ENCODE results near the gene TAF12.
"Not testable (repeated sequence)": the region's sequence is repeated elsewhere in the genome, so short reads cannot be mapped to it uniquely, and the experiment has no call there.

The TAF12 gene

DNA sequence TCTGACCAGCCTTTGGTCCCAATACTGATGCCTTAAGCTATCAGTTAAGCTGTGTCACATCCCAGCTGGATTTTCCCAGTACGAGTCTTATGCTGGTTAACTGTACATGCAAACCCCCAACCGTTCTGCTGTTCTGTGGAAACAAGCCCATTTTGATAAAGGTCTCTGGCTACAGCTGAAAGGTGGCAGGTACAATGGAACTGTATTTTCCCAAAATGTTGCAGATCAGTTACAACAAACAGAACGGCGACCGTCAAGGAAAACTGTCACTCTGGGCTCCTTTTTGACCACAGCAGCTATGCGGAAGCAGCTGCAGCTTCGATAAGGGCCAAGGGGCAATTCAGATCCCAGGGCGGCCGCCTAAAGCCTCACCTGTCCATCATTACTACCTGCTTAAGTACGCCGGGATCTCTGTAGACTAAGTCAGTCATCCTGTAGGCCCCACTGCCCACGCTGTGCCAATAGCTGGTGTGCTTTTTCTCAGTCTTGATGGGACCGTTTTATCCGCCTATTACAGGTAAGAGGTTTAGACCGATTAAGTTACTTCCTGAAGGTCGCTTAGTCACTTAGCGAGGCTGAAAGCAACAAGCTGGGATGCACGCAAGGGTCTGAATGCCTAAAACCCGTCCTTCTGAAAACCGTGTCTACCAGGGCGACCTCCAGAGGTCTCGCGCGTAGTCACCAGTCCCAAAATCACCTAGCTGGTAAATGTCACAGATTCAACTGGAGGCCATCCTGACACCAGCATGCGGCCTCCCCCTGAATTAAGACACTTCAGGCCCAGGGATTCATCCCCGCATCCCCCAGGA lies 61.9 kb downstream of the TAF12 start:
- peak; percentile 58 for DNase-seq

DNA sequence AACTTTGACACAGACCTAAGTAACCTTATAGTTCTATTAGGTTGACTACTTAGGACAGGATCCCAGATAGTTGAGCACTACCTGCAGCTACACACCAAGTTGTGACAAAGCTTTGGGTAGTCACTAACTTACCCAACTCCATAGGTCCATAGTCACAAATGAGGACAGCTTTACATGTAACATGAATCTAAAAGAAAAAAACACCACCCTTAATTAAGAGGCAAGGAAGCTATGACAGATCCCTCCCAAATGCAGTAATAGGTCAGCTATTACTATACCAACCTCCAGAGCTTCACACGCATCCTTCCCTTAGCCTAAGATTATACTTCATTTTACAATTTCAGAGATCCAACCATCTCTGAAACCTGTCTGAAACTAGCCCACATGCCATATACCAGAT lies 63.5 kb downstream of the TAF12 start:
- no peak for DNase-seq

GRCh38 chr1:28578696-28579218 lies 64.1 kb downstream of the TAF12 start:
- DNase-seq: no peak

- no peak for DNase-seq
Observed at GRCh38 chr1:28577738-28578536, 64.9 kb downstream of the TAF12 start.

DNA sequence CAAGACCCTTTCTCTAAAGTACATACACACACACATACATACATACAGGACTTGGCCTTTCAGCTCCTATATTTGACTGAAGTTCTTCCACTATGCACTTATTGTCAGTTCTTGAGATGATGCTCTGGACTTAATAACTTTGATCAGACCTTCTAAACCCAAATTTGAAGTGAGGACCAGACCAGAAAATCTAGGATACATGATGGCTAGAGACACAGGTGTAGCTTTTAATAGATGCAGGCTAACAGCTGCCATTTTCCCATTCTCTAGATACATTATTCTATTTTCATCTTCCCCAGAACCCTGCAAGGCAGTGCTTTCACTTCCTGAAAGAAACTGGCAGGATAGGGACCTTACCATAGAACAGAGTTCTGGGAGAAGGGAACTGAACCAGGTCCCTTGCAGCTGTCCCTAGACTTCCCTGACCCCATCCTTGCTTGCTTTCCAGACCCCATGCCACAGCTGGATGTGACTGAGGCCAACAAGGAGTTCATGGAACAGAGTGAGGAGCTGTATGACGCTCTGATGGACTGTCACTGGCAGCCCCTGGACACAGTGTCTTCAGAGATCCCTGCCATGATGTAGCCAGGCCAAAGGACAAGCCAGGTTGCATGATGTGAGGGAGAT lies 65.7 kb downstream of the TAF12 start:
- DNase-seq: no peak

GRCh38 chr1:28573564-28573963 lies 69.3 kb downstream of the TAF12 start:
- DNase-seq: no peak

- not testable (repeated sequence) for DNase-seq
Observed at GRCh38 chr1:28572891-28573290, 70.0 kb downstream of the TAF12 start.

- DNase-seq: no peak
Observed at GRCh38 chr1:28571911-28572310, 71.0 kb downstream of the TAF12 start.

- no peak for DNase-seq
Observed at GRCh38 chr1:28566931-28567330, 75.9 kb downstream of the TAF12 start.

DNA sequence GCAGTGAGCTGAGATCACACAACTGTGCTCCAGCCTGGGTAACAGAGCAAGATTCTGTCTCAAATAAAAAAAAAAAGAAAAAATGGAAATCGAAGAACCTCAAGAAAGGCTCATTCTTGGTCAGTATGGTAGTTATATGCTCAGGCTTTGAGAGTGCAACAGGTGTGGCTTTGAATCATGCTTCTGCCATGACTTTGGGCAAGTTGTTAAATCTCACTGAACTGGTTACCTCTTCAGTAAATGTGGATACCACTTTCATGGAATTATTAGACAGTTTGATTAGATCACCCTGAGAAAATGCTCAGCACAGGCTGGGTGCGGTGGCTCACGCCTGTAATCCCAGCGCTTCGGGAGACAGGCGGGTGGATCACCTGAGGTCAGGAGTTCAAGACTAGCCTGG lies 77.1 kb downstream of the TAF12 start:
- no peak for DNase-seq

- no peak for DNase-seq
Observed at GRCh38 chr1:28565040-28565439, 77.8 kb downstream of the TAF12 start.

- DNase-seq: no peak
Observed at GRCh38 chr1:28564310-28564709, 78.6 kb downstream of the TAF12 start.

DNA sequence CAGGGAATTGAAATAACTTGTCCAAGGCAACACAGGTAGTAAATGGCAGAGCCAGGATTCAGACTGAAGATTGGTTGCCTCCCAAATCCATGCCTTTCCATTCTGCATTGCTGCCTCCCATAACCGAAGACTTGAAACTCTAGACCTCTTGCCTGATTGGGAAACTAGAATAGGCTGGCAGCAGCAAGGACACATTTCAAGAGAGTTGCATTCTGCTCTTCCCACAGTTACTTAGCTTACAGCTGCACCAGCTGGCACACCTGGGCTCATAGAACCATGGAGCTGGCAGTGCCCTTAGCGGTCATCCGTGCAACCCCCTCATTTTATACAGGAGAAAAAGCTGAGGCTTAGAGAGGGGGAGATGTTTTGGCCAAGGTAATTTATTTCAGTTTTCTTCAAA lies 82.0 kb downstream of the TAF12 start:
- DNase-seq: no peak
